Stimulated activated CD4-positive, alpha-beta T cell treated with anti-CD3 and anti-CD28 coated beads, TNF-alpha, amount 100 ng/mL, for 48 hours (primary cell): ENCODE results near the gene MAEL.
"Not testable (repeated sequence)": the region's sequence is repeated elsewhere in the genome, so short reads cannot be mapped to it uniquely, and the experiment has no call there.

Experiments used
- DNase-seq, 3 donors: peaks; one replicate each; pipeline ENCODE4 v3.0.0-alpha.2; 2020; ENCODE audit warnings: low read depth in 3 of 3

Gene MAEL

GRCh38 chr1:166978821-166979220, 10.3 kb upstream of the MAEL start:
- DNase-seq, result no peak

- no peak for DNase-seq
Measured at GRCh38 chr1:166980383-166980782, 8.7 kb upstream of the MAEL start.

GRCh38 chr1:166980818-166981217, 8.3 kb upstream of the MAEL start:
- no peak for DNase-seq

- no peak for DNase-seq
Measured at GRCh38 chr1:166981589-166981988, 7.5 kb upstream of the MAEL start.

GRCh38 chr1:166999075-166999474, 10.0 kb downstream of the MAEL start:
- DNase-seq, result no peak

- DNase-seq, result no peak
Measured at GRCh38 chr1:166999500-167000055, 10.5 kb downstream of the MAEL start.

- DNase-seq, result no peak
Measured at GRCh38 chr1:167000546-167000945, 11.5 kb downstream of the MAEL start.

GRCh38 chr1:167002354-167002753, 13.3 kb downstream of the MAEL start:
- DNase-seq, result no peak

GRCh38 chr1:167003711-167004110, 14.6 kb downstream of the MAEL start:
- no peak for DNase-seq

GRCh38 chr1:167011560-167012191, 22.6 kb downstream of the MAEL start:
- no peak for DNase-seq

- DNase-seq, result no peak
Measured at GRCh38 chr1:167012570-167012969, 23.5 kb downstream of the MAEL start.

- DNase-seq, result no peak
Measured at GRCh38 chr1:167013108-167013929, 24.2 kb downstream of the MAEL start.

- DNase-seq, result no peak
Measured at GRCh38 chr1:167016100-167016750, 27.1 kb downstream of the MAEL start.

GRCh38 chr1:167022384-167022783, 33.3 kb downstream of the MAEL start:
- DNase-seq, result no peak

GRCh38 chr1:167029553-167029952, 40.5 kb downstream of the MAEL start:
- not testable (repeated sequence) for DNase-seq

- no peak for DNase-seq
Measured at GRCh38 chr1:167033646-167034045, 44.6 kb downstream of the MAEL start.

GRCh38 chr1:167043752-167044488, 54.8 kb downstream of the MAEL start:
- peak; percentile 45 to 66 (median 58) for DNase-seq

GRCh38 chr1:167051907-167052306, 62.8 kb downstream of the MAEL start:
- DNase-seq, result no peak

- DNase-seq, result no peak
Measured at GRCh38 chr1:167052389-167052788, 63.3 kb downstream of the MAEL start.

GRCh38 chr1:167054531-167054930, 65.5 kb downstream of the MAEL start:
- no peak for DNase-seq

GRCh38 chr1:167054946-167055630, 66.0 kb downstream of the MAEL start:
- no peak for DNase-seq
